ENCODE measurements around the gene NKX2-2. TPM values are rescaled to one million over a fixed set of nuclear protein-coding genes. Genes with fewer than 3 reads are reported as not detected.

Gene NKX2-2
- not detected in 5 replicates for total RNA-seq (2022; extraction: Qiagen RNA extraction; ENCODE audit: low read depth)

DNA sequence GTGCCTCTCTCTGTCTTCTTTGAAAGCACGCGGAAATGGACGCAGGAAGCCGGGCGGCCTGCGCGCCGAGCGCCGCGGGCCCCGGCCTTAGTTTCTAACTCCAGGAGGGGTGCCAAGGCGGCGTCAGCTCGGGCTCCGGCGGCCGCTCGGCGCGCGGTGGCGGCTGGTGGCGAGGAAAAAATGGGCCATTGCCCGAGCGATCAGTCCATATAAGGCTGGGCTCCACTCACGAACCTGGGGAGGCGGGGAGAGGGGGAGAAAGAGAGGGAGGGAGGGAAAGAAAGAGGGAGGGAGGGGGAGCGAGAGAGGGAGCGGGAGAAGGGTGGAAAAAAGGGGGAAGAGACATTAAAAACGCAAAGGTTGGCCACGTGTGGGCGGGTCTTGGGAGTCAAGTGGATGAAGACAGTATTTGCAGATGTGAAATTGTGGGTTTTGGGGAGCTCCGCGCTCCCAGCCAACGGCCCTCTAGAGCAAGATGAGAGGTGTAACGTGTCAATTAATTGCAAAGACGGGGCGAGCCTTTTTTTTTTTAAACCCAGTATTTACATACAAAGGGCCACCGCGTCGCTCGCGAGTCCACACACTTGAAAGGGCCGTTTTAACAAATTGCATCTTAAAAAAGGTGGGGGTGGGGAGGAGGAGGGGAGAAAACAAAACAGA, at the start of gene NKX2-2:
Gene NKX2-2 (minus strand): TSS at position 184 of the 660 bp plus-strand sequence. CDS start 395 bp downstream, outside the sequence.

Other genes starting within 250 kb of the NKX2-2 start
- 96.8 to 115 TPM (median 111 TPM) in 5 replicates for gene XRN2, start 210.7 kb downstream of the NKX2-2 start, total RNA-seq (2022; extraction: Qiagen RNA extraction; ENCODE audit: low read depth)
- 0.03 to 0.08 TPM (median 0.07 TPM) in 3 of 5 replicates, not detected in the others for gene NKX2-4, start 116.5 kb downstream of the NKX2-2 start, total RNA-seq (2022; extraction: Qiagen RNA extraction; ENCODE audit: low read depth)
- gene PAX1, start 191.6 kb upstream of the NKX2-2 start, total RNA-seq (2022; extraction: Qiagen RNA extraction; ENCODE audit: low read depth), result 0.05 TPM in 1 of 5 replicates, not detected in the others

Data from A549 treated with DMSO at 1 μM for 4 hours (cell line).